Activated naive CD4-positive, alpha-beta T cell (primary cell): ENCODE results near the gene CRB2.

ENCODE experiments used
- DNase-seq, 4 experiments: peaks; one replicate each; lab custom pipeline; 2025; lab: John Stamatoyannopoulos, UW

CRB2 gene

GRCh38 chr9:123364241-123364824, 8.3 kb downstream of the CRB2 start:
- no peak for DNase-seq

GRCh38 chr9:123365287-123365880, 9.4 kb downstream of the CRB2 start:
- DNase-seq = no peak

GRCh38 chr9:123365881-123366528, 10.0 kb downstream of the CRB2 start:
- DNase-seq = no peak

GRCh38 chr9:123368023-123368422, 12.0 kb downstream of the CRB2 start:
- no peak for DNase-seq

- DNase-seq = no peak
Observed at GRCh38 chr9:123368536-123369153, 12.6 kb downstream of the CRB2 start.

- DNase-seq = no peak
Observed at GRCh38 chr9:123369296-123369695, 13.3 kb downstream of the CRB2 start.

GRCh38 chr9:123370108-123370507, 14.1 kb downstream of the CRB2 start:
- DNase-seq = no peak

- no peak for DNase-seq
Observed at GRCh38 chr9:123370526-123371227, 14.7 kb downstream of the CRB2 start.

- no peak for DNase-seq
Observed at GRCh38 chr9:123371228-123371584, 15.2 kb downstream of the CRB2 start.

- DNase-seq = no peak
Observed at GRCh38 chr9:123371805-123372590, 16.0 kb downstream of the CRB2 start.

- DNase-seq = no peak
Observed at GRCh38 chr9:123372766-123373446, 16.9 kb downstream of the CRB2 start.

- no peak for DNase-seq
Observed at GRCh38 chr9:123373447-123373923, 17.5 kb downstream of the CRB2 start.

- DNase-seq = no peak
Observed at GRCh38 chr9:123373946-123374345, 17.9 kb downstream of the CRB2 start.

GRCh38 chr9:123375469-123376132, 19.6 kb downstream of the CRB2 start:
- DNase-seq = no peak

- no peak for DNase-seq
Observed at GRCh38 chr9:123376218-123377071, 20.4 kb downstream of the CRB2 start.

- no peak for DNase-seq
Observed at GRCh38 chr9:123377211-123377971, 21.4 kb downstream of the CRB2 start.

- DNase-seq = no peak
Observed at GRCh38 chr9:123378025-123378424, 22.0 kb downstream of the CRB2 start.

- no peak for DNase-seq
Observed at GRCh38 chr9:123378956-123379660, 23.1 kb downstream of the CRB2 start.
